HepG2 (cell line): ENCODE measurements around the gene DSCAM. TPM values are rescaled to one million over a fixed set of nuclear protein-coding genes. Genes with fewer than 3 reads are reported as not detected.

Experiments used
- ATAC-seq: fragments of 200-7000 bp; cut with Tn5 transposase; 3 replicates; pipeline ENCODE4 v1.9.1; 2020; ENCODE audit warnings: mild to moderate bottlenecking, moderate library complexity
- BruUV-seq: library from RNA; stranded (reverse); fragments of 400-500 nt; replicated peaks from 2 replicates; lab custom pipeline; 2021; lab: Mats Ljungman, UMichigan
- CTCF ChIA-PET: fragments of 300-600 bp; formaldehyde crosslinking; extraction: SDS; loops from one replicate; lab custom pipeline; 2021; ENCODE audit warnings: low total read pairs, inconsistent platforms, low intra/inter-chr PET ratio; lab: Yijun Ruan, JAX
- POLR2A ChIA-PET: fragments of 350-600 bp; sonication (Branson Sonifier 250); formaldehyde crosslinking; loops from one replicate; lab custom pipeline; 2020; ENCODE audit warnings: antibody characterized with exemption, inconsistent platforms; lab: Yijun Ruan, JAX
- DNase-seq: peaks from one replicate; pipeline ENCODE4 v3.0.0-alpha.2; 2015; ENCODE audit warnings: low spot score
- FAIRE-seq: peaks from 3 replicates; lab custom pipeline; 2011; peaks lifted over from hg19 to GRCh38; lab: Jason Lieb, UNC
- H2AFZ ChIP-seq: one replicate; pipeline ENCODE4 v1.6.1; 2011; ENCODE audit warnings: low read length, inconsistent platforms
- H3K27ac ChIP-seq: fragments of 300-600 bp; 3 replicates; pipeline ENCODE4 v1.8.0; 2011; ENCODE audit warnings: mixed run types, mild to moderate bottlenecking, mixed read lengths, low read length, inconsistent platforms; ENCODE audit not compliant: insufficient read depth; ENCODE audit errors: extremely low read length
- H3K27me3 ChIP-seq, 2 experiments: fragments of 200-600 bp in 1 of 2; 2 replicates in 1 of 2; 3 replicates in 1 of 2; pipeline versions ENCODE4 v1.6.0 to v1.8.0; 2011; ENCODE audit warnings: low read length in 2 of 2, mild to moderate bottlenecking in 2 of 2, moderate library complexity in 2 of 2, inconsistent platforms in 1 of 2; ENCODE audit not compliant: insufficient read depth in 2 of 2, control insufficient read depth in 1 of 2
- H3K36me3 ChIP-seq, 2 experiments: fragments of 200-600 bp in 1 of 2; replicated peaks in 1 of 2; 2 replicates in 1 of 2; 3 replicates in 1 of 2; pipeline versions ENCODE4 v1.5.1 to v1.8.0; 2011; ENCODE audit warnings: low read length in 2 of 2, inconsistent platforms in 1 of 2; ENCODE audit not compliant: insufficient read depth in 2 of 2, control insufficient read depth in 1 of 2
- H3K4me1 ChIP-seq: 2 replicates; pipeline ENCODE4 v1.5.1; 2012; ENCODE audit warnings: low read length, inconsistent platforms; ENCODE audit not compliant: insufficient read depth
- H3K4me2 ChIP-seq: 2 replicates; pipeline ENCODE4 v1.6.0; 2011; ENCODE audit warnings: low read depth, low read length, inconsistent platforms
- H3K4me3 ChIP-seq, 3 experiments: fragments of 200-600 bp in 1 of 3; sonication (generic), shearing (Covaris generic) in 1 of 3; replicated peaks in 1 of 3; 2 replicates each; pipeline ENCODE4 v1.5.1; 2011 to 2016; ENCODE audit warnings: low read length in 3 of 3, inconsistent platforms in 2 of 3, low read depth in 2 of 3, mild to moderate bottlenecking in 2 of 3, control low read depth in 1 of 3, mixed read lengths in 1 of 3; ENCODE audit not compliant: insufficient read depth in 1 of 3
- H3K79me2 ChIP-seq: one replicate; pipeline ENCODE4 v1.6.1; 2011; ENCODE audit warnings: low read length, inconsistent platforms; ENCODE audit not compliant: insufficient read depth
- H3K9ac ChIP-seq: 2 replicates; pipeline ENCODE4 v1.6.0; 2011; ENCODE audit warnings: mild to moderate bottlenecking, low read depth, low read length, inconsistent platforms; ENCODE audit not compliant: insufficient read depth
- H3K9me3 ChIP-seq: 2 replicates; pipeline ENCODE4 v1.5.1; 2012; ENCODE audit warnings: mild to moderate bottlenecking, low read length
- H4K20me1 ChIP-seq: 2 replicates; pipeline ENCODE4 v1.6.0; 2011; ENCODE audit warnings: inconsistent platforms, mild to moderate bottlenecking, low read length, moderate library complexity; ENCODE audit not compliant: insufficient read depth
- JUN ChIP-seq: sonication (generic); formaldehyde crosslinking; IDR thresholded peaks from 2 replicates; pipeline ENCODE4 v1.4.0; 2020; ENCODE audit warnings: mild to moderate bottlenecking, missing genetic modification reagents
- SMARCC2 ChIP-seq: fragments of 450-650 bp; IDR thresholded peaks from 2 replicates; pipeline ENCODE4 v1.6.1; 2017; ENCODE audit warnings: antibody characterized with exemption, mild to moderate bottlenecking
- ZC3H13 ChIP-seq: sonication (generic); formaldehyde crosslinking; IDR thresholded peaks from 2 replicates; pipeline ENCODE4 v1.8.1; 2023; ENCODE audit warnings: mild to moderate bottlenecking, missing genetic modification reagents, moderate library complexity
- ZFP37 ChIP-seq: sonication (generic); formaldehyde crosslinking; IDR thresholded peaks from 2 replicates; pipeline ENCODE4 v1.4.0; 2020; ENCODE audit warnings: missing genetic modification reagents, borderline replicate concordance
- ZNF256 ChIP-seq: sonication (generic); formaldehyde crosslinking; conservative IDR thresholded peaks from 2 replicates; pipeline ENCODE4 v1.4.0; 2020; ENCODE audit warnings: missing genetic modification reagents
- ZNF558 ChIP-seq: sonication (generic); formaldehyde crosslinking; IDR thresholded peaks from 2 replicates; pipeline ENCODE4 v1.9.0; 2022; ENCODE audit warnings: mild to moderate bottlenecking, missing genetic modification reagents, borderline replicate concordance
- ZNF775 ChIP-seq: sonication (generic); formaldehyde crosslinking; IDR thresholded peaks from 2 replicates; pipeline ENCODE4 v1.4.0; 2020; ENCODE audit warnings: missing genetic modification reagents, mild to moderate bottlenecking, moderate library complexity, borderline replicate concordance
- ZSCAN21 ChIP-seq: sonication (generic); formaldehyde crosslinking; IDR thresholded peaks from 2 replicates; pipeline ENCODE4 v1.8.0; 2022; ENCODE audit warnings: mild to moderate bottlenecking, missing genetic modification reagents, moderate library complexity, borderline replicate concordance
- WGBS: methylation state at CpG from one replicate; pipeline ENCODE4 v1.1.6; 2017; ENCODE audit warnings: low lambda C conversion rate; 5-methylcytosine and 5-hydroxymethylcytosine counted together
- in situ Hi-C: cut with HindIII; loops from 2 replicates; pipeline ENCODE4 v1.10.0; 2017; ENCODE audit warnings: low pct_unique_long_range_greater_than_20kb; ENCODE audit not compliant: extremely low pct_ligation_motif_present
- intact Hi-C: fragments of 100-400 bp; cut with micrococcal nuclease; formaldehyde crosslinking; loops from one replicate; pipeline ENCODE4 v1.10.0; 2022; ENCODE audit not compliant: unreplicated experiment
- polyA plus RNA-seq, 8 experiments: library from polyadenylated mRNA; depleted of rRNA in 3 of 8; stranded (reverse) in 7 of 8; unstranded in 1 of 8; fragments of >200 nt; fragmentation: Illumina TruSeq in 4 of 8; extraction: Trizol in 4 of 8; gene quantifications; 2 replicates each; pipeline versions ENCODE4 v1.2.1 to v1.2.3, GENCODE V29; 2011 to 2016; ENCODE audit warnings: low read depth in 4 of 8, missing spikeins in 1 of 8, mixed read lengths in 1 of 8; ENCODE audit not compliant: insufficient read depth in 1 of 8
- total RNA-seq, 5 experiments: library from RNA; depleted of rRNA; stranded (reverse); fragments of >200 nt; fragmentation: Illumina TruSeq; extraction: Trizol; gene quantifications; 2 replicates each; pipeline ENCODE4 v1.2.3, GENCODE V29; 2016; ENCODE audit warnings: low read depth in 1 of 5
- TF ChIP-seq, protein P1 (sequence below), 2 experiments: sonication (generic) in 1 of 2; formaldehyde crosslinking in 1 of 2; IDR thresholded peaks; 2 replicates each; pipeline versions ENCODE4 v1.6.1 to v1.9.0; 2014 to 2022; ENCODE audit warnings: antibody characterized with exemption in 1 of 2, borderline replicate concordance in 1 of 2, inconsistent platforms in 1 of 2, low read depth in 1 of 2, missing genetic modification reagents in 1 of 2
- TF ChIP-seq, protein P2 (sequence below): sonication (generic); formaldehyde crosslinking; IDR thresholded peaks from 2 replicates; pipeline ENCODE4 v1.4.0; 2020; ENCODE audit warnings: missing genetic modification reagents, mild to moderate bottlenecking, borderline replicate concordance

DSCAM gene
- total and polyA plus RNA-seq, 2 of the 13 experiments (the other 11 are each of a cell fraction or from before 2014, with no cell fraction given), result not detected

DNA sequence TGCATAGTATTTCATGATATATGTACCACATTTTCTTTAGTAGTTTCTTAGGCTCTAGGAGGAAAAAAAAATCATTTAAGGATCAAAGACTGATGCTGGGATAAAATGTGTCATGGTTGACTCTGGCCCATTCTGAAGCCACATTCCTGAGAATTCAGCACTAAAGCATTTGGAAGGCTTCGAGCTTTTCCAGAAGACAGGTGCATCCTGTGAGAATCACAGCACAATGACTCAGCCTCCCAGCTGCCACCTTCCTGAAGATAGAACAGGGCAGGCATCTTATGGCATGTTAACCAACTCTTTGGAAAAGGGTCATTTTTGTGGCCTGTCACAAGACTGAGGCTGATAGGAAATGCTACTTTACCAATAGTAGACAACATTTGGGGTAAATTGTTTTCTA lies 619.9 kb downstream of the DSCAM start (continued):
- TF ChIP-seq SMARCC2 (no peak), JUN (CRISPR knock-in tag) (no peak), ZNF256 (CRISPR knock-in tag) (no peak)
- TF ChIP-seq, protein P1, sequence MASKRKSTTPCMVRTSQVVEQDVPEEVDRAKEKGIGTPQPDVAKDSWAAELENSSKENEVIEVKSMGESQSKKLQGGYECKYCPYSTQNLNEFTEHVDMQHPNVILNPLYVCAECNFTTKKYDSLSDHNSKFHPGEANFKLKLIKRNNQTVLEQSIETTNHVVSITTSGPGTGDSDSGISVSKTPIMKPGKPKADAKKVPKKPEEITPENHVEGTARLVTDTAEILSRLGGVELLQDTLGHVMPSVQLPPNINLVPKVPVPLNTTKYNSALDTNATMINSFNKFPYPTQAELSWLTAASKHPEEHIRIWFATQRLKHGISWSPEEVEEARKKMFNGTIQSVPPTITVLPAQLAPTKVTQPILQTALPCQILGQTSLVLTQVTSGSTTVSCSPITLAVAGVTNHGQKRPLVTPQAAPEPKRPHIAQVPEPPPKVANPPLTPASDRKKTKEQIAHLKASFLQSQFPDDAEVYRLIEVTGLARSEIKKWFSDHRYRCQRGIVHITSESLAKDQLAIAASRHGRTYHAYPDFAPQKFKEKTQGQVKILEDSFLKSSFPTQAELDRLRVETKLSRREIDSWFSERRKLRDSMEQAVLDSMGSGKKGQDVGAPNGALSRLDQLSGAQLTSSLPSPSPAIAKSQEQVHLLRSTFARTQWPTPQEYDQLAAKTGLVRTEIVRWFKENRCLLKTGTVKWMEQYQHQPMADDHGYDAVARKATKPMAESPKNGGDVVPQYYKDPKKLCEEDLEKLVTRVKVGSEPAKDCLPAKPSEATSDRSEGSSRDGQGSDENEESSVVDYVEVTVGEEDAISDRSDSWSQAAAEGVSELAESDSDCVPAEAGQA (IDR thresholded peaks at IDR 0.05; ENCODE audit: low read depth), result no peak
- TF ChIP-seq, protein P1 (CRISPR knock-in tag; IDR thresholded peaks at IDR 0.05; ENCODE audit: borderline replicate concordance), result no peak

DNA sequence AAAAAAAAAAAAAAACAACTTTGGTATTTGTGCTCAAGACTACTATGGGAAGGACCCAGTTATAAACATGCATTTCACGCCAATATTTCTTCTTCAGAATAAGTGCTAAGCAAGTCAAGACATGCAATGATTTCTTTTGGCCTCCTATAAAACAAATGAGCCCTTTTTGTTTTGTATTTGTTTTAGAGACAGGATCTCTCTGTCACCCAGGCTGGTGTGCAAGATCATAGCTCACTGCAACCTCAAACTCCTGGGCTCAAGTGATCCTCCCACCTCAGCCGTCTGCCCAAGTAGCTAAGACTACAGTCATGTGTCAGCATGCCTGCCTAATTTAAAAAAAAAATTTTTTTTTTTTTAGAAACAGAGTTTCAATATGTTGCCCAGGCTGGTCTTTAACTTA lies 631.0 kb downstream of the DSCAM start:
- peaks cover 80% of the 10 kb centered on the region for H3K9me3 ChIP-seq
- WGBS, result 9% methylated on average over 2 of the region's 2 CpGs
- H3K27ac ChIP-seq, result no peak overlapping the region
- no peaks in the 10 kb centered on the region for H3K27me3 ChIP-seq
- intact Hi-C loops, result no loop called here
- in situ Hi-C loops, result no loop called here
- BruUV-seq, result no TSS peak
- H3K4me2 ChIP-seq, result no peak overlapping the region
- CTCF ChIA-PET, result no interaction called here
- no peak overlapping the region for H3K4me3 ChIP-seq
- H3K79me2 ChIP-seq, result no peaks in the 10 kb centered on the region
- ATAC-seq, result no peak
- POLR2A ChIA-PET, result no interaction called here
- no peaks in the 10 kb centered on the region for H3K4me1 ChIP-seq
- no peak overlapping the region for H3K9ac ChIP-seq
- H3K36me3 ChIP-seq, result no peaks in the 10 kb centered on the region
- no peaks in the 10 kb centered on the region for H4K20me1 ChIP-seq
- no peak overlapping the region for H2AFZ ChIP-seq
- no peak for FAIRE-seq
- DNase-seq, result no peak
- TF ChIP-seq ZNF558 (no peak), ZSCAN21 (CRISPR knock-in tag) (no peak), ZFP37 (CRISPR knock-in tag) (no peak), ZNF775 (CRISPR knock-in tag) (no peak), ZC3H13 (CRISPR knock-in tag) (no peak)
- TF ChIP-seq, protein P2, sequence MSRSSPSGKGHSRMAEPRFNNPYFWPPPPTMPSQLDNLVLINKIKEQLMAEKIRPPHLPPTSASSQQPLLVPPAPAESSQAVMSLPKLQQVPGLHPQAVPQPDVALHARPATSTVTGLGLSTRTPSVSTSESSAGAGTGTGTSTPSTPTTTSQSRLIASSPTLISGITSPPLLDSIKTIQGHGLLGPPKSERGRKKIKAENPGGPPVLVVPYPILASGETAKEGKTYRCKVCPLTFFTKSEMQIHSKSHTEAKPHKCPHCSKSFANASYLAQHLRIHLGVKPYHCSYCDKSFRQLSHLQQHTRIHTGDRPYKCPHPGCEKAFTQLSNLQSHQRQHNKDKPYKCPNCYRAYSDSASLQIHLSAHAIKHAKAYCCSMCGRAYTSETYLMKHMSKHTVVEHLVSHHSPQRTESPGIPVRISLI (CRISPR knock-in tag), result no peak
